Upper lobe of left lung (tissue), 6 donors: ENCODE measurements around the gene RUFY1. TPM values are rescaled to one million over a fixed set of nuclear protein-coding genes. Genes with fewer than 3 reads are reported as not detected.
"Not testable (repeated sequence)": the region's sequence is repeated elsewhere in the genome, so short reads cannot be mapped to it uniquely, and the experiment has no call there.

Experiments
- ATAC-seq, 2 donors: fragments of 200-7000 bp; cut with Tn5 transposase; one replicate each; pipeline ENCODE4 v1.9.1; 2022; ENCODE audit warnings: mild to moderate bottlenecking in 2 of 2, moderate library complexity in 2 of 2; ENCODE audit not compliant: low FRiP score in 2 of 2
- DNase-seq, 2 donors: peaks; one replicate each; pipeline ENCODE4 v3.0.0-alpha.2; 2019 to 2020
- H3K27ac ChIP-seq, 4 donors: fragments of 200-600 bp; sonication (generic); one replicate each; pipeline ENCODE4 v1.5.1; 2016 to 2019
- H3K27me3 ChIP-seq, 4 donors: fragments of 200-600 bp; sonication (generic); one replicate each; pipeline ENCODE4 v1.5.1; 2017 to 2019
- H3K36me3 ChIP-seq, 4 donors: fragments of 200-600 bp; sonication (generic); one replicate each; pipeline ENCODE4 v1.5.1; 2016 to 2019
- H3K4me1 ChIP-seq, 4 donors: fragments of 200-600 bp; sonication (generic); one replicate each; pipeline ENCODE4 v1.5.1; 2018 to 2019
- H3K4me3 ChIP-seq, 4 donors: fragments of 200-600 bp; sonication (generic); one replicate each; pipeline ENCODE4 v1.5.1; 2017 to 2019; ENCODE audit warnings: mild to moderate bottlenecking in 2 of 4, moderate library complexity in 1 of 4
- H3K9me3 ChIP-seq, 4 donors: fragments of 200-600 bp; sonication (generic); one replicate each; pipeline ENCODE4 v1.5.1; 2018 to 2019
- CTCF ChIP-seq, 6 experiments: fragments of 450-650 bp in 4 of 6; fragments of 200-600 bp in 2 of 6; sonication (generic) in 2 of 6; IDR thresholded peaks; one replicate each; pipeline ENCODE4 v1.5.1; 2016 to 2019; ENCODE audit warnings: antibody characterized with exemption in 6 of 6
- EP300 ChIP-seq, 4 donors: sonication (generic); formaldehyde crosslinking; IDR thresholded peaks; one replicate each; pipeline ENCODE4 v1.5.1; 2017; ENCODE audit warnings: antibody characterized with exemption in 4 of 4, control low read depth in 2 of 4
- POLR2A ChIP-seq, 4 donors: fragments of 450-650 bp; IDR thresholded peaks; one replicate each; pipeline ENCODE4 v1.5.1; 2016 to 2017; ENCODE audit warnings: antibody characterized with exemption in 4 of 4, mild to moderate bottlenecking in 2 of 4
- POLR2AphosphoS5 ChIP-seq, 2 donors: sonication (generic); formaldehyde crosslinking; IDR thresholded peaks; one replicate each; pipeline ENCODE4 v1.5.1; 2017; ENCODE audit warnings: antibody characterized with exemption in 2 of 2
- WGBS, 2 donors: methylation state at CpG; one replicate each; pipeline ENCODE4 v1.1.5; 2017 to 2018; 5-methylcytosine and 5-hydroxymethylcytosine counted together
- total RNA-seq, 6 donors: library from RNA; depleted of rRNA in 4 of 6; stranded (reverse); fragments of >200 nt in 4 of 6; gene quantifications; one replicate each; pipeline versions ENCODE4 v1.1.0 to v1.2.1, GENCODE V29; 2016 to 2021
- donor health status: DM: no; HTN: no; CAD: no; lungs with moderate emphysema.
- donor health status: DM: no; HTN: yes; CAD: no; lungs with severe emphysema.

The RUFY1 gene
- total RNA-seq, 6 donors from 2014 or later, result 42.3 to 128 (median 74.7) TPM

- Histone ChIP-seq H3K27me3 (no peaks in the 10 kb centered on the region), H3K36me3 (peaks cover 5 to 43% (median 29%) of the 10 kb centered on the region in 4 donors), H3K4me1 (peaks cover 45 to 52% (median 45%) of the 10 kb centered on the region in 4 donors), H3K9me3 (no peaks in the 10 kb centered on the region), H3K27ac (peak within 1 kb of the TSS; percentile 99 to 100 (median 100)), H3K4me3 (peak within 1 kb of the TSS; percentile 84 to 94 (median 88))
- DNase-seq (peak; percentile 97), ATAC-seq (peak; percentile 95 to 96)
- WGBS, 2 donors, result 1% methylated on average over 38 to 45 of the region's 92 CpGs
- TF ChIP-seq CTCF (IDR thresholded peaks at IDR 0.05) (peak in 5 of 6 experiments; percentile 10 to 30 (median 11)), EP300 (IDR thresholded peaks at IDR 0.05) (peak in 1 of 4 donors; percentile 62), POLR2AphosphoS5 (IDR thresholded peaks at IDR 0.05) (peak; percentile 100), POLR2A (IDR thresholded peaks at IDR 0.05) (peak; percentile 89 to 100 (median 99))
These were observed 72.9 kb downstream of the RUFY1 start, which contains the start of gene HNRNPH1 for GRCh38 chr5:179623003-179623905. Gene HNRNPH1 (minus strand): TSS chr5:179623671. CDS start chr5:179623133, 538 bp downstream.

GRCh38 chr5:179623906-179624741, 73.8 kb downstream of the RUFY1 start:
- DNase-seq (peak; percentile 40 to 88), ATAC-seq (peak; percentile 17 to 54)
- TF ChIP-seq POLR2A (IDR thresholded peaks at IDR 0.05) (no peak), POLR2AphosphoS5 (IDR thresholded peaks at IDR 0.05) (no peak), CTCF (IDR thresholded peaks at IDR 0.05) (peak in 1 of 6 experiments; percentile 10), EP300 (IDR thresholded peaks at IDR 0.05) (no peak)

GRCh38 chr5:179624841-179625271, 74.5 kb downstream of the RUFY1 start:
- peaks cover 0 to 27% (median 19%) of the 10 kb centered on the region in 4 donors for H3K36me3 ChIP-seq
- no peak for TF ChIP-seq EP300 (IDR thresholded peaks at IDR 0.05)
- no peak for TF ChIP-seq CTCF (IDR thresholded peaks at IDR 0.05)
- TF ChIP-seq POLR2AphosphoS5 (IDR thresholded peaks at IDR 0.05), result no peak
- no peak for TF ChIP-seq POLR2A (IDR thresholded peaks at IDR 0.05)
- H3K27ac ChIP-seq, result peak overlapping the region; percentile 99 to 100 (median 100)
- no peaks in the 10 kb centered on the region for H3K27me3 ChIP-seq
- ATAC-seq, result no peak
- peak overlapping the region in 2 of 4 donors; percentile 84 to 94 for H3K4me3 ChIP-seq
- 83 to 96% methylated on average over 5 to 9 of the region's 9 CpGs for whole genome bisulfite sequencing, 2 donors
- H3K9me3 ChIP-seq, result no peaks in the 10 kb centered on the region
- peaks cover 29 to 36% (median 30%) of the 10 kb centered on the region in 4 donors for H3K4me1 ChIP-seq
- DNase-seq, result no peak

More at GRCh38 chr5:179623906-179624741, 73.8 kb downstream of the RUFY1 start:
- peak overlapping the region; percentile 99 to 100 (median 100) for H3K27ac ChIP-seq
- no peaks in the 10 kb centered on the region for H3K27me3 ChIP-seq
- peaks cover 0 to 34% (median 23%) of the 10 kb centered on the region in 4 donors for H3K36me3 ChIP-seq
- H3K9me3 ChIP-seq, result no peaks in the 10 kb centered on the region
- WGBS, 2 donors, result 10 to 19% methylated on average over 25 to 49 of the region's 68 CpGs
- peaks cover 36 to 44% (median 37%) of the 10 kb centered on the region in 4 donors for H3K4me1 ChIP-seq
- peak overlapping the region; percentile 38 to 94 (median 84) for H3K4me3 ChIP-seq

GRCh38 chr5:179633501-179634369, 83.4 kb downstream of the RUFY1 start:
- peak in 1 of 2 donors; percentile 81 for ATAC-seq
- 61 to 69% methylated on average over 21 of the region's 38 CpGs for WGBS, 2 donors

GRCh38 chr5:179634370-179635172, 84.2 kb downstream of the RUFY1 start:
- not testable (repeated sequence) for H3K27ac ChIP-seq, DNase-seq, H3K36me3 ChIP-seq, H3K27me3 ChIP-seq, H3K9me3 ChIP-seq, H3K4me1 ChIP-seq
- 0% methylated on average over 8 of the region's 49 CpGs; no CpG with 5 or more reads in 1 of the 2 donors for WGBS, 2 donors
- ATAC-seq, result peak; percentile 96 to 99
- peak overlapping the region in 1 of 4 donors; percentile 35 for H3K4me3 ChIP-seq

More at GRCh38 chr5:179633501-179634369, 83.4 kb downstream of the RUFY1 start:
- DNase-seq, H3K36me3 ChIP-seq, H3K4me1 ChIP-seq, H3K27me3 ChIP-seq, H3K9me3 ChIP-seq: not testable (repeated sequence)
- Histone ChIP-seq H3K4me3 (peak overlapping the region; percentile 12 to 47 (median 38)), H3K27ac (peak overlapping the region in 1 of 4 donors; percentile 4)

GRCh38 chr5:179639296-179639695, 88.9 kb downstream of the RUFY1 start:
- 93 to 94% methylated on average over 7 to 11 of the region's 11 CpGs for WGBS, 2 donors
- not testable (repeated sequence) for H3K4me1 ChIP-seq, H3K27ac ChIP-seq, DNase-seq, H3K36me3 ChIP-seq, H3K9me3 ChIP-seq, H3K4me3 ChIP-seq, ATAC-seq, H3K27me3 ChIP-seq

GRCh38 chr5:179641745-179642144, 91.4 kb downstream of the RUFY1 start:
- H3K4me3 ChIP-seq, H3K9me3 ChIP-seq, H3K27ac ChIP-seq, ATAC-seq, H3K27me3 ChIP-seq, H3K36me3 ChIP-seq, H3K4me1 ChIP-seq, DNase-seq: not testable (repeated sequence)
- no CpG with 5 or more reads among the region's 4 CpGs for WGBS, 2 donors
